Sigmoid colon (tissue), 7 donors: Measurements from ENCODE around the gene GSS. TPM values are rescaled to one million over a fixed set of nuclear protein-coding genes. Genes with fewer than 3 reads are reported as not detected.
A peak's percentile ranks its signal among the peaks of the same experiment; 100 is the strongest.

Source experiments
- DNase-seq: peaks from one replicate; pipeline ENCODE4 v3.0.0-alpha.2; 2019
- H3K27ac ChIP-seq, 4 donors: fragments of 200-600 bp; sonication (generic); one replicate each; pipeline ENCODE4 v1.5.1; 2016 to 2019; ENCODE audit warnings: mild to moderate bottlenecking in 1 of 4
- H3K27me3 ChIP-seq, 3 donors: fragments of 200-600 bp; sonication (generic); one replicate each; pipeline ENCODE4 v1.5.1; 2019; ENCODE audit warnings: mild to moderate bottlenecking in 1 of 3
- H3K36me3 ChIP-seq, 4 donors: fragments of 200-600 bp; sonication (generic); one replicate each; pipeline ENCODE4 v1.5.1; 2016 to 2019
- H3K4me1 ChIP-seq, 4 donors: fragments of 200-600 bp; sonication (generic); one replicate each; pipeline ENCODE4 v1.5.1; 2017 to 2019
- H3K4me3 ChIP-seq, 4 donors: fragments of 200-600 bp; sonication (generic); one replicate each; pipeline ENCODE4 v1.5.1; 2017 to 2019; ENCODE audit warnings: mild to moderate bottlenecking in 2 of 4, moderate library complexity in 1 of 4
- H3K9me3 ChIP-seq, 4 donors: fragments of 200-600 bp in 3 of 4; sonication (generic) in 3 of 4; one replicate each; pipeline versions ENCODE4 v1.5.1 to v1.6.1; 2013 to 2019
- CTCF ChIP-seq, 4 experiments: fragments of 450-650 bp in 3 of 4; fragments of 200-600 bp in 1 of 4; IDR thresholded peaks; one replicate each; pipeline ENCODE4 v1.5.1; 2016 to 2019; ENCODE audit warnings: antibody characterized with exemption in 4 of 4, mild to moderate bottlenecking in 3 of 4, moderate library complexity in 2 of 4
- EP300 ChIP-seq, 4 donors: sonication (generic); formaldehyde crosslinking; IDR thresholded peaks; one replicate each; pipeline ENCODE4 v1.6.1; 2017; ENCODE audit warnings: antibody characterized with exemption in 4 of 4
- POLR2A ChIP-seq, 2 donors: fragments of 450-650 bp; IDR thresholded peaks; one replicate each; pipeline ENCODE4 v1.6.1; 2016; ENCODE audit warnings: antibody characterized with exemption in 2 of 2, mild to moderate bottlenecking in 2 of 2, moderate library complexity in 2 of 2
- POLR2AphosphoS5 ChIP-seq, 4 donors: sonication (generic); formaldehyde crosslinking; IDR thresholded peaks; one replicate each; pipeline ENCODE4 v1.6.1; 2017; ENCODE audit warnings: antibody characterized with exemption in 4 of 4
- WGBS, 2 donors: extraction: QIAGEN DNeasy Blood & Tissue Kit; methylation state at CpG; one replicate each; pipeline ENCODE4 v1.1.7; 2013; 5-methylcytosine and 5-hydroxymethylcytosine counted together
- intact Hi-C: fragments of 100-400 bp; cut with DNase I; formaldehyde crosslinking; loops from one replicate; pipeline ENCODE4 v1.15.1; 2023
- polyA plus RNA-seq, 3 donors: library from polyadenylated mRNA; stranded (reverse); fragments of 200-250 nt; gene quantifications; one replicate each; pipeline ENCODE4 v1.2.3, GENCODE V29; 2013
- total RNA-seq, 4 donors: library from RNA; depleted of rRNA; stranded (reverse); fragments of >200 nt; gene quantifications; one replicate each; pipeline ENCODE4 v1.1.0, GENCODE V29; 2016
- donor health status: healthy with polysubstance abuse.
- donor health status: Bipolar disorder and iron deficiency.
- donor health status: healthy.

Gene GSS
- total and polyA plus RNA-seq, 7 donors: 22.9 to 80.7 (median 30.5) TPM

DNA sequence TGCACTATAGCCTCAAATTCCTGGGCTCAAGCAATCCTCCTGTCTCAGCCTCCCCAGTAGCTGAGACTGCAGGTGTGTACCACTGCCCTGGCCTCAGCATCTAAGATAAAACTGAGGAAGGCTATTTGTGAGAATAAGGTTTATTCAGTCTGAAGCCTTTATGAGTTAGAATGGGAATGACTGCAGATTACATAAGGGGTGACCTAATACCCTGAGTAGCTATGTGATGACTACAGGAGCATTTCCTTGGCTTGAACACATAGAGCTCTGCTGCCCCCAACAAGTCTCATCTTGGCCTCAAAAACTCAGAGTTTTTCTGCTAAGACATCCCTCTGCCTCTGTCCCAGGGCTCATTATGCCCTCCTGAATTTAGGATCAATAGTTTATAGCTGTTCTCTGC, 7.6 kb downstream of the GSS start:
- Histone ChIP-seq H3K4me3 (no peak overlapping the region), H3K36me3 (peaks cover 0 to 53% (median 15%) of the 10 kb centered on the region in 4 donors), H3K9me3 (no peaks in the 10 kb centered on the region), H3K27me3 (no peaks in the 10 kb centered on the region), H3K27ac (no peak overlapping the region), H3K4me1 (no peaks in the 10 kb centered on the region)
- DNase-seq: no peak
- intact Hi-C loops: no loop called here
- TF ChIP-seq EP300 (IDR thresholded peaks at IDR 0.05) (no peak), CTCF (IDR thresholded peaks at IDR 0.05) (no peak), POLR2A (IDR thresholded peaks at IDR 0.05) (no peak), POLR2AphosphoS5 (IDR thresholded peaks at IDR 0.05) (no peak)

DNA sequence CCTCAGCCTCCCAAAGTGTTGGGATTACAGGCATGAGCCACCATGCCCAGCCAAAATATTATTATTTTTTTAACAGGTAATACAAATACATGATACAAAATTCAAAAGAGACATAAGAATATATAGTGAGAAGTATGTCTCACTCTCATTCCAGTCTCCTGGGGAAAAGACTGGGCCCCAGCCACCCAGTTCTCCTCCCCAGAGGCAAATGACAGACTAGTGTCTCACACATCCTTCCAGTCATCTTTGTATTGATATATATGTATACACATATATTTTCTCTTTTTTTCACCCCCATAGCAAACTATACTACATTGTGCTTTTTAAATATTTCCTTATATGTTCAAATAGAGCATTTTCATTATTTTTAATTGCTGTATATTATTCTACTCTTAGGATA, 8.3 kb downstream of the GSS start:
- no peak for DNase-seq
- intact Hi-C loops: no loop called here
- no peak overlapping the region for H3K27ac ChIP-seq

GRCh38 chr20:34946661-34947060, 8.9 kb downstream of the GSS start:
- Histone ChIP-seq H3K4me1 (no peaks in the 10 kb centered on the region), H3K27ac (no peak overlapping the region), H3K27me3 (no peaks in the 10 kb centered on the region), H3K9me3 (no peaks in the 10 kb centered on the region), H3K4me3 (no peak overlapping the region), H3K36me3 (peaks cover 0 to 66% (median 24%) of the 10 kb centered on the region in 4 donors)
- WGBS, 2 donors: 73 to 87% methylated on average over 3 of the region's 3 CpGs
- DNase-seq: no peak
- intact Hi-C loops: no loop called here
- TF ChIP-seq POLR2AphosphoS5 (IDR thresholded peaks at IDR 0.05) (no peak), CTCF (IDR thresholded peaks at IDR 0.05) (no peak), POLR2A (IDR thresholded peaks at IDR 0.05) (no peak), EP300 (IDR thresholded peaks at IDR 0.05) (no peak)

More for the DNA sequence above, 8.3 kb downstream of the GSS start:
- no peaks in the 10 kb centered on the region for H3K4me1 ChIP-seq
- TF ChIP-seq POLR2A (IDR thresholded peaks at IDR 0.05): no peak
- no peak for TF ChIP-seq POLR2AphosphoS5 (IDR thresholded peaks at IDR 0.05)
- no peak for TF ChIP-seq EP300 (IDR thresholded peaks at IDR 0.05)
- no peak for TF ChIP-seq CTCF (IDR thresholded peaks at IDR 0.05)
- no peaks in the 10 kb centered on the region for H3K9me3 ChIP-seq
- peaks cover 0 to 60% (median 20%) of the 10 kb centered on the region in 4 donors for H3K36me3 ChIP-seq
- no peaks in the 10 kb centered on the region for H3K27me3 ChIP-seq
- H3K4me3 ChIP-seq: no peak overlapping the region

GRCh38 chr20:34945315-34946077, 10.1 kb downstream of the GSS start:
- Histone ChIP-seq H3K36me3 (peaks cover 0 to 66% (median 24%) of the 10 kb centered on the region in 4 donors), H3K9me3 (no peaks in the 10 kb centered on the region), H3K4me3 (no peak overlapping the region), H3K4me1 (no peaks in the 10 kb centered on the region), H3K27me3 (no peaks in the 10 kb centered on the region), H3K27ac (peak overlapping the region in 1 of 4 donors; percentile 16)
- TF ChIP-seq EP300 (IDR thresholded peaks at IDR 0.05): no peak
- no peak for TF ChIP-seq POLR2AphosphoS5 (IDR thresholded peaks at IDR 0.05)
- TF ChIP-seq POLR2A (IDR thresholded peaks at IDR 0.05): no peak
- TF ChIP-seq CTCF (IDR thresholded peaks at IDR 0.05): no peak
- DNase-seq: no peak
- 22 to 73% methylated on average over 7 of the region's 7 CpGs for WGBS, 2 donors
- intact Hi-C loops: no loop called here
